HepG2 (cell line): ENCODE data around the gene ABCA4. TPM values are rescaled to one million over a fixed set of nuclear protein-coding genes. Genes with fewer than 3 reads are reported as not detected.

Experiments used
- DMAP1 ChIP-seq: IDR thresholded peaks from 2 replicates; pipeline ENCODE4 v1.6.1; 2016
- DNMT1 ChIP-seq: sonication (generic); formaldehyde crosslinking; IDR thresholded peaks from 2 replicates; pipeline ENCODE4 v1.5.1; 2020; ENCODE audit warnings: mild to moderate bottlenecking, missing genetic modification reagents
- EHMT2 ChIP-seq: fragments of 200-600 bp; sonication (generic); IDR thresholded peaks from 2 replicates; pipeline ENCODE4 v1.7.0; 2017; ENCODE audit warnings: antibody characterized with exemption, low read depth, low read length, borderline replicate concordance
- EZH2 ChIP-seq: conservative IDR thresholded peaks from 2 replicates; pipeline ENCODE4 v1.6.1; 2012; ENCODE audit warnings: mild to moderate bottlenecking, low read depth, low read length, moderate library complexity
- GLI4 ChIP-seq: sonication (generic); formaldehyde crosslinking; IDR thresholded peaks from 2 replicates; pipeline ENCODE4 v1.5.1; 2020; ENCODE audit warnings: missing genetic modification reagents, mild to moderate bottlenecking, moderate library complexity, borderline replicate concordance
- KDM1A ChIP-seq: IDR thresholded peaks from 2 replicates; pipeline ENCODE4 v1.6.1; 2016; ENCODE audit warnings: missing compliant biosample characterization
- KDM5B ChIP-seq: sonication (generic); formaldehyde crosslinking; IDR thresholded peaks from 2 replicates; pipeline ENCODE4 v1.4.0; 2020; ENCODE audit warnings: missing genetic modification reagents, mild to moderate bottlenecking, borderline replicate concordance
- NFKBIZ ChIP-seq: IDR thresholded peaks from 2 replicates; pipeline ENCODE4 v1.6.1; 2018; ENCODE audit warnings: missing genetic modification reagents, missing compliant biosample characterization
- PHF21A ChIP-seq: sonication (generic); formaldehyde crosslinking; IDR thresholded peaks from 2 replicates; pipeline ENCODE4 v1.5.0; 2020; ENCODE audit warnings: mild to moderate bottlenecking, missing genetic modification reagents
- PPARG ChIP-seq: conservative IDR thresholded peaks from 2 replicates; pipeline ENCODE4 v1.6.1; 2016; ENCODE audit warnings: missing biosample characterization, missing genetic modification reagents
- PRPF4 ChIP-seq: fragments of 200-400 bp; formaldehyde crosslinking; IDR thresholded peaks from 2 replicates; pipeline ENCODE4 v1.6.1; 2016; ENCODE audit warnings: low read length, low read depth; ENCODE audit not compliant: poor library complexity, severe bottlenecking
- RFXAP ChIP-seq: sonication (generic); formaldehyde crosslinking; IDR thresholded peaks from 2 replicates; pipeline ENCODE4 v1.4.0; 2020; ENCODE audit warnings: missing genetic modification reagents, borderline replicate concordance
- SP1 ChIP-seq, 2 experiments: fragments of 450-650 bp in 1 of 2; sonication (generic) in 1 of 2; formaldehyde crosslinking in 1 of 2; IDR thresholded peaks; 2 replicates each; pipeline versions ENCODE4 v1.4.0 to v1.6.1; 2016 to 2020; ENCODE audit warnings: missing genetic modification reagents in 1 of 2
- ZNF251 ChIP-seq: sonication (generic); formaldehyde crosslinking; IDR thresholded peaks from 2 replicates; pipeline ENCODE4 v1.9.0; 2021; ENCODE audit warnings: mild to moderate bottlenecking, missing genetic modification reagents
- ZNF282 ChIP-seq: fragments of 450-650 bp; IDR thresholded peaks from 2 replicates; pipeline ENCODE4 v1.6.1; 2018; ENCODE audit not compliant: partially characterized antibody
- ZNF3 ChIP-seq: IDR thresholded peaks from 2 replicates; pipeline ENCODE4 v1.7.0; 2017; ENCODE audit warnings: inconsistent platforms
- ZNF337 ChIP-seq: sonication (generic); formaldehyde crosslinking; IDR thresholded peaks from 2 replicates; pipeline ENCODE4 v1.5.1; 2020; ENCODE audit warnings: missing genetic modification reagents, low read depth, mild to moderate bottlenecking, borderline replicate concordance
- ZNF343 ChIP-seq: sonication (generic); formaldehyde crosslinking; IDR thresholded peaks from 2 replicates; pipeline ENCODE4 v1.4.0; 2020; ENCODE audit warnings: mild to moderate bottlenecking, missing genetic modification reagents
- ZNF7 ChIP-seq: IDR thresholded peaks from 2 replicates; pipeline ENCODE4 v1.6.1; 2016; ENCODE audit warnings: missing biosample characterization, missing genetic modification reagents
- ZNF839 ChIP-seq: sonication (generic); formaldehyde crosslinking; IDR thresholded peaks from 2 replicates; pipeline ENCODE4 v1.4.0; 2020; ENCODE audit warnings: missing genetic modification reagents, mild to moderate bottlenecking, borderline replicate concordance
- polyA plus RNA-seq, 8 experiments: library from polyadenylated mRNA; depleted of rRNA in 3 of 8; stranded (reverse) in 7 of 8; unstranded in 1 of 8; fragments of >200 nt; fragmentation: Illumina TruSeq in 4 of 8; extraction: Trizol in 4 of 8; gene quantifications; 2 replicates each; pipeline versions ENCODE4 v1.2.1 to v1.2.3, GENCODE V29; 2011 to 2016; ENCODE audit warnings: low read depth in 4 of 8, missing spikeins in 1 of 8, mixed read lengths in 1 of 8; ENCODE audit not compliant: insufficient read depth in 1 of 8
- total RNA-seq, 5 experiments: library from RNA; depleted of rRNA; stranded (reverse); fragments of >200 nt; fragmentation: Illumina TruSeq; extraction: Trizol; gene quantifications; 2 replicates each; pipeline ENCODE4 v1.2.3, GENCODE V29; 2016; ENCODE audit warnings: low read depth in 1 of 5
- TF ChIP-seq, protein P1 (sequence below): sonication (generic); formaldehyde crosslinking; conservative IDR thresholded peaks from 2 replicates; pipeline ENCODE4 v1.8.0; 2022; ENCODE audit warnings: mild to moderate bottlenecking, moderate library complexity, missing genetic modification reagents
- TF ChIP-seq, protein P2 (sequence below): sonication (generic); formaldehyde crosslinking; IDR thresholded peaks from 2 replicates; pipeline ENCODE4 v1.5.1; 2020; ENCODE audit warnings: missing genetic modification reagents, mild to moderate bottlenecking, borderline replicate concordance
- TF ChIP-seq, protein P3 (sequence below): sonication (generic); formaldehyde crosslinking; IDR thresholded peaks from 2 replicates; pipeline ENCODE4 v1.4.0; 2020; ENCODE audit warnings: missing genetic modification reagents
- TF ChIP-seq, protein P4 (sequence below): sonication (generic); formaldehyde crosslinking; IDR thresholded peaks from 2 replicates; pipeline ENCODE4 v1.5.0; 2020; ENCODE audit warnings: mild to moderate bottlenecking, missing genetic modification reagents

ABCA4 gene
- total and polyA plus RNA-seq, 2 of the 13 experiments (the other 11 are each of a cell fraction or from before 2014, with no cell fraction given), result 0.24 to 0.67 TPM

DNA sequence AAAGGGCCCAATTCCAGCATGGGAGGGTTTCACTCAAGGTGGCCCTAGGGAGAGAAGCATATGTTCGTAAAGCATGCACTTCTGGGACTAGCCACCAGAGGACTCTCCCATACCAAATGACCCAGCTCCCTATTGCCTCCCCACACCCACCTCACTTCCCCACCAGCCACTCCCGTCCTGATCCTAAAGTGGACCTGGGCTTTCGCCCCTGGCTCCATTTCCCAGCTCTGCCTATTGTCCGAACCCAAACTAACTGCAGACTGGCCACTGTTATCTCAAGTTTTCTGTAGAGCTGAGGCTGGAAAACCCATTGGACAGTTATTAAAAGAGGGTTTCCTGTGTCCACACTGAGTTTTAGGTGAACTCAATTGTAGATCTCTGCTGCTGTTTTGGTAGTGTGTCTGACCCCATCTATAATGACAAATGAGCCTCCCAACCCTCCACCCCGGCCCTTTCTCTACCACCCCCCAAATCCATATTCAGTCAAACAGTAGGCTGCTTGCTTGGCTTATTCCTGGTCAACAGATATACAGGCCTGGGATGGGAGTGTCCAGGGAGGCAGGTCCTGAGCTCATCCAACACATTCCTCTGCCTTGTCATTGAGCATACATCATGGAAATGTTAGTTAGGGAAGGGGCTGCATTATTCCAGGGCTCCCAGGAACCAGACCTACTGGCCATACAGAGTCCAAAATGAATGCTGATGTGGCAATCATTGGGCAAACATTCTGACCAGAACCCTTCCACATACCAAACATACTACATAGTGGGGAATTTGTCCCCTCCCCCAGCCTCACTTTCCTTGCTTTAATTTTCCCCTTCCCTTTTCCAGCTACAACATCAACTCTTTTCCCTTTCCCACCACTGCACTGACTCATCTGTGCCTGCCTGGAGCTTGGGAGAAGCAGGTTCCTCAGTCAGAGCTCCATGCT is 59.2 kb downstream of the ABCA4 start (continued):
- TF ChIP-seq, protein P1, sequence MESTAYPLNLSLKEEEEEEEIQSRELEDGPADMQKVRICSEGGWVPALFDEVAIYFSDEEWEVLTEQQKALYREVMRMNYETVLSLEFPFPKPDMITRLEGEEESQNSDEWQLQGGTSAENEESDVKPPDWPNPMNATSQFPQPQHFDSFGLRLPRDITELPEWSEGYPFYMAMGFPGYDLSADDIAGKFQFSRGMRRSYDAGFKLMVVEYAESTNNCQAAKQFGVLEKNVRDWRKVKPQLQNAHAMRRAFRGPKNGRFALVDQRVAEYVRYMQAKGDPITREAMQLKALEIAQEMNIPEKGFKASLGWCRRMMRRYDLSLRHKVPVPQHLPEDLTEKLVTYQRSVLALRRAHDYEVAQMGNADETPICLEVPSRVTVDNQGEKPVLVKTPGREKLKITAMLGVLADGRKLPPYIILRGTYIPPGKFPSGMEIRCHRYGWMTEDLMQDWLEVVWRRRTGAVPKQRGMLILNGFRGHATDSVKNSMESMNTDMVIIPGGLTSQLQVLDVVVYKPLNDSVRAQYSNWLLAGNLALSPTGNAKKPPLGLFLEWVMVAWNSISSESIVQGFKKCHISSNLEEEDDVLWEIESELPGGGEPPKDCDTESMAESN (CRISPR knock-in tag), result no peak
- TF ChIP-seq ZNF251 (CRISPR knock-in tag) (no peak), PRPF4 (no peak), PHF21A (CRISPR knock-in tag) (peak; percentile 36; the same call in 1 of the 2 replicates), EHMT2 (no peak), NFKBIZ (CRISPR knock-in tag) (no peak), KDM1A (no peak), RFXAP (no peak), KDM5B (no peak), ZNF343 (no peak), DNMT1 (CRISPR knock-in tag) (no peak), GLI4 (CRISPR knock-in tag) (no peak), ZNF7 (CRISPR knock-in tag) (no peak), ZNF3 (CRISPR knock-in tag) (no peak), PPARG (CRISPR knock-in tag) (no peak), SP1 (IDR thresholded peaks at IDR 0.05) (no peak), SP1 (CRISPR knock-in tag; IDR thresholded peaks at IDR 0.05) (no peak), DMAP1 (CRISPR knock-in tag) (peak; percentile 44; the same call in 1 of the 2 replicates), ZNF282 (no peak), ZNF839 (CRISPR knock-in tag) (no peak), EZH2 (no peak), ZNF337 (CRISPR knock-in tag) (no peak)
- TF ChIP-seq, protein P2, sequence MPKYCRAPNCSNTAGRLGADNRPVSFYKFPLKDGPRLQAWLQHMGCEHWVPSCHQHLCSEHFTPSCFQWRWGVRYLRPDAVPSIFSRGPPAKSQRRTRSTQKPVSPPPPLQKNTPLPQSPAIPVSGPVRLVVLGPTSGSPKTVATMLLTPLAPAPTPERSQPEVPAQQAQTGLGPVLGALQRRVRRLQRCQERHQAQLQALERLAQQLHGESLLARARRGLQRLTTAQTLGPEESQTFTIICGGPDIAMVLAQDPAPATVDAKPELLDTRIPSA (CRISPR knock-in tag), result no peak
- TF ChIP-seq, protein P3, sequence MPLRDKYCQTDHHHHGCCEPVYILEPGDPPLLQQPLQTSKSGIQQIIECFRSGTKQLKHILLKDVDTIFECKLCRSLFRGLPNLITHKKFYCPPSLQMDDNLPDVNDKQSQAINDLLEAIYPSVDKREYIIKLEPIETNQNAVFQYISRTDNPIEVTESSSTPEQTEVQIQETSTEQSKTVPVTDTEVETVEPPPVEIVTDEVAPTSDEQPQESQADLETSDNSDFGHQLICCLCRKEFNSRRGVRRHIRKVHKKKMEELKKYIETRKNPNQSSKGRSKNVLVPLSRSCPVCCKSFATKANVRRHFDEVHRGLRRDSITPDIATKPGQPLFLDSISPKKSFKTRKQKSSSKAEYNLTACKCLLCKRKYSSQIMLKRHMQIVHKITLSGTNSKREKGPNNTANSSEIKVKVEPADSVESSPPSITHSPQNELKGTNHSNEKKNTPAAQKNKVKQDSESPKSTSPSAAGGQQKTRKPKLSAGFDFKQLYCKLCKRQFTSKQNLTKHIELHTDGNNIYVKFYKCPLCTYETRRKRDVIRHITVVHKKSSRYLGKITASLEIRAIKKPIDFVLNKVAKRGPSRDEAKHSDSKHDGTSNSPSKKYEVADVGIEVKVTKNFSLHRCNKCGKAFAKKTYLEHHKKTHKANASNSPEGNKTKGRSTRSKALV (CRISPR knock-in tag), result no peak
- TF ChIP-seq, protein P4, sequence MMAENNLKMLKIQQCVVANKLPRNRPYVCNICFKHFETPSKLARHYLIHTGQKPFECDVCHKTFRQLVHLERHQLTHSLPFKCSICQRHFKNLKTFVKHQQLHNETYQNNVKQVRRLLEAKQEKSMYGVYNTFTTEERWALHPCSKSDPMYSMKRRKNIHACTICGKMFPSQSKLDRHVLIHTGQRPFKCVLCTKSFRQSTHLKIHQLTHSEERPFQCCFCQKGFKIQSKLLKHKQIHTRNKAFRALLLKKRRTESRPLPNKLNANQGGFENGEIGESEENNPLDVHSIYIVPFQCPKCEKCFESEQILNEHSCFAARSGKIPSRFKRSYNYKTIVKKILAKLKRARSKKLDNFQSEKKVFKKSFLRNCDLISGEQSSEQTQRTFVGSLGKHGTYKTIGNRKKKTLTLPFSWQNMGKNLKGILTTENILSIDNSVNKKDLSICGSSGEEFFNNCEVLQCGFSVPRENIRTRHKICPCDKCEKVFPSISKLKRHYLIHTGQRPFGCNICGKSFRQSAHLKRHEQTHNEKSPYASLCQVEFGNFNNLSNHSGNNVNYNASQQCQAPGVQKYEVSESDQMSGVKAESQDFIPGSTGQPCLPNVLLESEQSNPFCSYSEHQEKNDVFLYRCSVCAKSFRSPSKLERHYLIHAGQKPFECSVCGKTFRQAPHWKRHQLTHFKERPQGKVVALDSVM, result 0 out of 2 replicates have a peak, but pooled peaks have one; percentile 13
